PC-9 (cell line): Measurements from ENCODE around the gene PRR5. TPM values are rescaled to one million over a fixed set of nuclear protein-coding genes. Genes with fewer than 3 reads are reported as not detected.

Experiments used
- BruUV-seq: library from RNA; stranded (reverse); fragments of 400-500 nt; replicated peaks from 2 replicates; lab custom pipeline; 2021; lab: Mats Ljungman, UMichigan
- CTCF ChIA-PET: fragments of 300-600 bp; sonication (Branson Sonifier 250); formaldehyde crosslinking; loops from one replicate; lab custom pipeline; 2022; ENCODE audit warnings: antibody characterized with exemption; lab: Charles Lee
- POLR2A ChIA-PET: fragments of 300-600 bp; sonication (Branson Sonifier 250); formaldehyde crosslinking; loops from one replicate; lab custom pipeline; 2022; ENCODE audit warnings: antibody characterized with exemption; ENCODE audit not compliant: unreplicated experiment; lab: Charles Lee
- DNase-seq, 2 experiments: peaks; one replicate each; pipeline versions ENCODE4 v3.0.0 to v3.0.0-alpha.2; 2015 to 2022; ENCODE audit warnings: mixed read lengths in 1 of 2
- H2AFZ ChIP-seq: fragments of 200-600 bp; sonication (generic); 2 replicates; pipeline ENCODE4 v1.8.1; 2017; ENCODE audit warnings: antibody characterized with exemption
- H3F3A ChIP-seq: fragments of 200-600 bp; sonication (generic); 2 replicates; pipeline ENCODE4 v1.8.1; 2017; ENCODE audit warnings: antibody characterized with exemption, mild to moderate bottlenecking, low read depth; ENCODE audit not compliant: insufficient read depth
- H3K27ac ChIP-seq: fragments of 200-600 bp; sonication (generic); 2 replicates; pipeline ENCODE4 v1.6.1; 2016; ENCODE audit warnings: mixed run types
- H3K27me3 ChIP-seq: fragments of 200-600 bp; sonication (generic); 2 replicates; pipeline ENCODE4 v1.6.1; 2016; ENCODE audit warnings: low read depth, mixed run types; ENCODE audit not compliant: insufficient read depth
- H3K36me3 ChIP-seq: fragments of 200-600 bp; sonication (generic); 2 replicates; pipeline ENCODE4 v1.6.1; 2016; ENCODE audit warnings: low read depth, mixed run types
- H3K4me1 ChIP-seq: fragments of 200-600 bp; sonication (generic); replicated peaks from 2 replicates; pipeline ENCODE4 v1.6.1; 2016; ENCODE audit warnings: mixed run types; ENCODE audit not compliant: insufficient read depth
- H3K4me2 ChIP-seq: fragments of 200-600 bp; sonication (generic); 2 replicates; pipeline ENCODE4 v1.6.1; 2017; ENCODE audit warnings: mixed run types
- H3K4me3 ChIP-seq: fragments of 200-600 bp; sonication (generic); 2 replicates; pipeline ENCODE4 v1.6.1; 2016; ENCODE audit warnings: mixed run types
- H3K79me2 ChIP-seq: fragments of 200-600 bp; sonication (generic); 2 replicates; pipeline ENCODE4 v1.6.1; 2017; ENCODE audit warnings: low read depth, mixed run types
- H3K9me2 ChIP-seq: fragments of 200-600 bp; sonication (generic); 2 replicates; pipeline ENCODE4 v1.8.1; 2017; ENCODE audit warnings: mild to moderate bottlenecking; ENCODE audit not compliant: insufficient read depth
- H3K9me3 ChIP-seq: fragments of 200-600 bp; sonication (generic); 2 replicates; pipeline ENCODE4 v1.8.1; 2016; ENCODE audit warnings: low read depth; ENCODE audit not compliant: insufficient read depth
- H4K20me1 ChIP-seq: fragments of 200-600 bp; sonication (generic); 2 replicates; pipeline ENCODE4 v1.8.1; 2017; ENCODE audit not compliant: insufficient read depth
- CTCF ChIP-seq: fragments of 200-600 bp; sonication (generic); conservative IDR thresholded peaks from 2 replicates; pipeline ENCODE4 v1.6.1; 2017; ENCODE audit warnings: mixed run types, antibody characterized with exemption, mild to moderate bottlenecking, moderate library complexity
- EZH2 ChIP-seq: fragments of 200-600 bp; sonication (generic); IDR thresholded peaks from 2 replicates; pipeline ENCODE4 v1.8.0; 2017; ENCODE audit warnings: antibody characterized with exemption, low read depth
- intact Hi-C: fragments of 100-400 bp; cut with micrococcal nuclease; formaldehyde crosslinking; loops from one replicate; pipeline ENCODE4 v1.10.0; 2022; ENCODE audit not compliant: unreplicated experiment
- total RNA-seq: library from RNA; stranded (reverse); gene quantifications from 2 replicates; pipeline ENCODE4 v1.2.3, GENCODE V29; 2021

PRR5 gene
- total RNA-seq, 1 experiment from 2014 or later, result 22.1 TPM

- H3K27ac ChIP-seq, result 0 out of 2 replicates have a peak overlapping the region, but pooled peaks have one; percentile 13
- peaks cover 19% of the 10 kb centered on the region for H3F3A ChIP-seq
- no peaks in the 10 kb centered on the region for H3K79me2 ChIP-seq
- peak overlapping the region; percentile 62 for H3K4me2 ChIP-seq
- no peaks in the 10 kb centered on the region for H3K9me3 ChIP-seq
- peaks cover 34% of the 10 kb centered on the region for H3K4me1 ChIP-seq
- no peaks in the 10 kb centered on the region for H3K9me2 ChIP-seq
- peak; percentile 90 to 92 for DNase-seq
- POLR2A ChIA-PET, result interaction anchor here (0.6 kb wide), 1 partner anchor 28 kb away, joined by 3 read pairs; no protein-coding TSS in a partner anchor
- H3K4me3 ChIP-seq, result no peak overlapping the region
- H3K36me3 ChIP-seq, result no peaks in the 10 kb centered on the region
- TF ChIP-seq EZH2, result no peak
- TF ChIP-seq CTCF, result peak; percentile 95
- H2AFZ ChIP-seq, result no peak overlapping the region
- no TSS peak for BruUV-seq
- intact Hi-C loops, result no loop called here
- no peaks in the 10 kb centered on the region for H3K27me3 ChIP-seq
- CTCF ChIA-PET, result interaction anchor here (0.6 to 1.0 kb wide), 6 partner anchors 9 to 533 kb away, joined by 3 to 17 read pairs (median 4); no protein-coding TSS in a partner anchor
- no peaks in the 10 kb centered on the region for H4K20me1 ChIP-seq
Observed at GRCh38 chr22:44684506-44685383, 17.3 kb upstream of the PRR5 start.

GRCh38 chr22:44685384-44686056, 16.5 kb upstream of the PRR5 start:
- Histone ChIP-seq H3K36me3 (no peaks in the 10 kb centered on the region), H3K4me3 (no peak overlapping the region), H4K20me1 (no peaks in the 10 kb centered on the region), H3K79me2 (no peaks in the 10 kb centered on the region), H3K9me3 (no peaks in the 10 kb centered on the region), H3K4me2 (peak overlapping the region; percentile 62), H3F3A (peaks cover 19% of the 10 kb centered on the region), H3K4me1 (peaks cover 36% of the 10 kb centered on the region), H3K27ac (no peak overlapping the region), H2AFZ (no peak overlapping the region), H3K9me2 (no peaks in the 10 kb centered on the region), H3K27me3 (no peaks in the 10 kb centered on the region)
- ChIA-PET POLR2A (no interaction called here), CTCF (interaction anchor here (0.6 to 1.0 kb wide), 6 partner anchors 8 to 532 kb away, joined by 3 to 17 read pairs (median 4); no protein-coding TSS in a partner anchor)
- intact Hi-C loops, result no loop called here
- BruUV-seq, result no TSS peak
- DNase-seq, result peak in 1 of 2 experiments; percentile 60
- TF ChIP-seq CTCF (no peak), EZH2 (no peak)

- POLR2A ChIA-PET, result no interaction called here
- H3K79me2 ChIP-seq, result no peaks in the 10 kb centered on the region
Observed at GRCh38 chr22:44686873-44687600, 15.0 kb upstream of the PRR5 start.

More at GRCh38 chr22:44686873-44687600, 15.0 kb upstream of the PRR5 start:
- H3K4me2 ChIP-seq, result no peak overlapping the region
- TF ChIP-seq EZH2 (no peak), CTCF (no peak)
- H3K36me3 ChIP-seq, result no peaks in the 10 kb centered on the region
- H3K27ac ChIP-seq, result no peak overlapping the region
- intact Hi-C loops, result no loop called here
- H3K4me1 ChIP-seq, result peaks cover 41% of the 10 kb centered on the region
- DNase-seq, result peak in 1 of 2 experiments; percentile 54
- H2AFZ ChIP-seq, result no peak overlapping the region
- H3K9me3 ChIP-seq, result no peaks in the 10 kb centered on the region
- no peaks in the 10 kb centered on the region for H3K27me3 ChIP-seq
- CTCF ChIA-PET, result no interaction called here
- no peaks in the 10 kb centered on the region for H4K20me1 ChIP-seq
- H3K4me3 ChIP-seq, result no peak overlapping the region
- BruUV-seq, result no TSS peak
- H3F3A ChIP-seq, result peaks cover 19% of the 10 kb centered on the region
- H3K9me2 ChIP-seq, result no peaks in the 10 kb centered on the region
